Upper lobe of left lung (tissue), 6 donors: ENCODE data around the gene GAL. TPM values are rescaled to one million over a fixed set of nuclear protein-coding genes. Genes with fewer than 3 reads are reported as not detected.

Experiments used
- ATAC-seq, 2 donors: fragments of 200-7000 bp; cut with Tn5 transposase; one replicate each; pipeline ENCODE4 v1.9.1; 2022; ENCODE audit warnings: mild to moderate bottlenecking in 2 of 2, moderate library complexity in 2 of 2; ENCODE audit not compliant: low FRiP score in 2 of 2
- DNase-seq, 2 donors: peaks; one replicate each; pipeline ENCODE4 v3.0.0-alpha.2; 2019 to 2020
- H3K27ac ChIP-seq, 4 donors: fragments of 200-600 bp; sonication (generic); one replicate each; pipeline ENCODE4 v1.5.1; 2016 to 2019
- H3K27me3 ChIP-seq, 4 donors: fragments of 200-600 bp; sonication (generic); one replicate each; pipeline ENCODE4 v1.5.1; 2017 to 2019
- H3K36me3 ChIP-seq, 4 donors: fragments of 200-600 bp; sonication (generic); one replicate each; pipeline ENCODE4 v1.5.1; 2016 to 2019
- H3K4me1 ChIP-seq, 4 donors: fragments of 200-600 bp; sonication (generic); one replicate each; pipeline ENCODE4 v1.5.1; 2018 to 2019
- H3K4me3 ChIP-seq, 4 donors: fragments of 200-600 bp; sonication (generic); one replicate each; pipeline ENCODE4 v1.5.1; 2017 to 2019; ENCODE audit warnings: mild to moderate bottlenecking in 2 of 4, moderate library complexity in 1 of 4
- H3K9me3 ChIP-seq, 4 donors: fragments of 200-600 bp; sonication (generic); one replicate each; pipeline ENCODE4 v1.5.1; 2018 to 2019
- CTCF ChIP-seq, 6 experiments: fragments of 450-650 bp in 4 of 6; fragments of 200-600 bp in 2 of 6; sonication (generic) in 2 of 6; IDR thresholded peaks; one replicate each; pipeline ENCODE4 v1.5.1; 2016 to 2019; ENCODE audit warnings: antibody characterized with exemption in 6 of 6
- EP300 ChIP-seq, 4 donors: sonication (generic); formaldehyde crosslinking; IDR thresholded peaks; one replicate each; pipeline ENCODE4 v1.5.1; 2017; ENCODE audit warnings: antibody characterized with exemption in 4 of 4, control low read depth in 2 of 4
- POLR2A ChIP-seq, 4 donors: fragments of 450-650 bp; IDR thresholded peaks; one replicate each; pipeline ENCODE4 v1.5.1; 2016 to 2017; ENCODE audit warnings: antibody characterized with exemption in 4 of 4, mild to moderate bottlenecking in 2 of 4
- POLR2AphosphoS5 ChIP-seq, 2 donors: sonication (generic); formaldehyde crosslinking; IDR thresholded peaks; one replicate each; pipeline ENCODE4 v1.5.1; 2017; ENCODE audit warnings: antibody characterized with exemption in 2 of 2
- WGBS, 2 donors: methylation state at CpG; one replicate each; pipeline ENCODE4 v1.1.5; 2017 to 2018; 5-methylcytosine and 5-hydroxymethylcytosine counted together
- total RNA-seq, 6 donors: library from RNA; depleted of rRNA in 4 of 6; stranded (reverse); fragments of >200 nt in 4 of 6; gene quantifications; one replicate each; pipeline versions ENCODE4 v1.1.0 to v1.2.1, GENCODE V29; 2016 to 2021
- donor health status: DM: no; HTN: no; CAD: no; lungs with moderate emphysema.
- donor health status: DM: no; HTN: yes; CAD: no; lungs with severe emphysema.

The GAL gene
- total RNA-seq, 6 donors from 2014 or later: 0.54 TPM; not detected in 4

- no peak overlapping the region for H3K4me3 ChIP-seq
- no peak for TF ChIP-seq POLR2A (IDR thresholded peaks at IDR 0.05)
- TF ChIP-seq CTCF (IDR thresholded peaks at IDR 0.05): no peak
- no peak for TF ChIP-seq EP300 (IDR thresholded peaks at IDR 0.05)
- no peak for TF ChIP-seq POLR2AphosphoS5 (IDR thresholded peaks at IDR 0.05)
These were observed 1.5 kb downstream of the GAL start for GRCh38 chr11:68685656-68686380.

GRCh38 chr11:68686486-68686885 is 2.1 kb downstream of the GAL start:
- H3K27ac ChIP-seq: no peak overlapping the region
- no peaks in the 10 kb centered on the region for H3K9me3 ChIP-seq
- TF ChIP-seq EP300 (IDR thresholded peaks at IDR 0.05) (no peak), CTCF (IDR thresholded peaks at IDR 0.05) (no peak), POLR2AphosphoS5 (IDR thresholded peaks at IDR 0.05) (no peak), POLR2A (IDR thresholded peaks at IDR 0.05) (no peak)
- peaks cover 10 to 17% (median 13%) of the 10 kb centered on the region in 4 donors for H3K4me1 ChIP-seq
- no peak for DNase-seq
- no peak overlapping the region for H3K4me3 ChIP-seq
- WGBS, 2 donors: 90 to 94% methylated on average over 10 to 12 of the region's 12 CpGs
- H3K36me3 ChIP-seq: no peaks in the 10 kb centered on the region
- ATAC-seq: no peak
- H3K27me3 ChIP-seq: peaks cover 0 to 29% (median 22%) of the 10 kb centered on the region in 4 donors

More at GRCh38 chr11:68685656-68686380, 1.5 kb downstream of the GAL start:
- peaks cover 10 to 17% (median 13%) of the 10 kb centered on the region in 4 donors for H3K4me1 ChIP-seq
- no peaks in the 10 kb centered on the region for H3K9me3 ChIP-seq
- H3K27ac ChIP-seq: no peak overlapping the region
- H3K36me3 ChIP-seq: no peaks in the 10 kb centered on the region
- no peak for ATAC-seq
- DNase-seq: no peak
- 89 to 93% methylated on average over 16 to 17 of the region's 18 CpGs for WGBS, 2 donors
- H3K27me3 ChIP-seq: peaks cover 0 to 29% (median 22%) of the 10 kb centered on the region in 4 donors

DNA sequence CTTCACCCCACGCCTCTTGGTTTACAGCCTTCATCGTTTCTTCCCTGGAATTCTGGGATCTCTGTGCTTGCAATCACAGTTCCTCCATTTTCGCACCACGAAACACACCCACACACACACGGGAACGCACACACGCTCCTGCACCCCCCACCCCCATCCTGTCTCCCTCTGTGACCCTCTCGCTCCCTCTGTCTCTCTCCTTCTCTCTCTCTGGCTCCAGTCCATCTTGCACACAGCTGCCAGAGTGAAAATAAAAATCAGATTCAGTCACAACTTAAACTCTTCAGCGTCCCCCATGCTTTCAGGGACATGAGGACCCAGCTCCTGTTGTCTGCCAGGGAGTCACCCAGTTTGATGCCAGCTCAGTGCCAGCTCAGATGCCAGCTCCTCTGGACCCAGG is 3.0 kb downstream of the GAL start:
- TF ChIP-seq POLR2AphosphoS5 (IDR thresholded peaks at IDR 0.05) (no peak), EP300 (IDR thresholded peaks at IDR 0.05) (no peak), POLR2A (IDR thresholded peaks at IDR 0.05) (no peak), CTCF (IDR thresholded peaks at IDR 0.05) (no peak)
- 66 to 69% methylated on average over 9 of the region's 9 CpGs for WGBS, 2 donors
- H3K4me3 ChIP-seq: no peak overlapping the region

DNA sequence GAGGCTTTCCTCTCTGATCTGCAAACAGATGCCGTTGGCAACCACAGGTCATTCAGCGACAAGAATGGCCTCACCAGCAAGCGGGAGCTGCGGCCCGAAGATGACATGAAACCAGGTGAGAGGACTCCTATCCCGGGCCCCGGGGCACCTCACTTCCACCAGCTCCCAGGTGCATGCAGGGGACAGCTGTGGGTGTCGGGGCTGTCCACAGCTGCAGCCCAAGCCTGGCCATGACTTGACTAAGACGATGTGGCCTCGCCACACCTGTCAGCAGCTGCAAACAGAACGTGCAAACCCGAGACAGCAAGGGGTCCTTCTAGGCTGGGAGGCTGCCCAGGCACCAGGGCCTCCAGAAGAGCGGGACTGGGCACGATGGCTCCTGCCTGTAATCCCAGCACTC is 3.6 kb downstream of the GAL start:
- WGBS, 2 donors: 91 to 100% methylated on average over 1 to 14 of the region's 14 CpGs
- Histone ChIP-seq H3K27me3 (peaks cover 0 to 29% (median 22%) of the 10 kb centered on the region in 4 donors), H3K4me1 (peaks cover 10 to 17% (median 13%) of the 10 kb centered on the region in 4 donors), H3K27ac (no peak overlapping the region), H3K9me3 (no peaks in the 10 kb centered on the region), H3K36me3 (no peaks in the 10 kb centered on the region), H3K4me3 (no peak overlapping the region)
- no peak for DNase-seq
- ATAC-seq: no peak
- no peak for TF ChIP-seq CTCF (IDR thresholded peaks at IDR 0.05)
- no peak for TF ChIP-seq POLR2AphosphoS5 (IDR thresholded peaks at IDR 0.05)
- no peak for TF ChIP-seq EP300 (IDR thresholded peaks at IDR 0.05)

More for the DNA sequence above, 3.0 kb downstream of the GAL start:
- Histone ChIP-seq H3K27ac (no peak overlapping the region), H3K27me3 (peaks cover 0 to 29% (median 22%) of the 10 kb centered on the region in 4 donors), H3K4me1 (peaks cover 10 to 17% (median 13%) of the 10 kb centered on the region in 4 donors), H3K36me3 (no peaks in the 10 kb centered on the region), H3K9me3 (no peaks in the 10 kb centered on the region)
- no peak for DNase-seq
- no peak for ATAC-seq
